Muscle layer of duodenum (tissue), 2 donors: Measurements from ENCODE around the gene ZBTB4.
A peak's percentile ranks its signal among the peaks of the same experiment; 100 is the strongest.

Source experiments
- H3K27ac ChIP-seq: one replicate; pipeline ENCODE4 v1.7.0; 2013; ENCODE audit warnings: mild to moderate bottlenecking, low read length
- H3K27me3 ChIP-seq: one replicate; pipeline ENCODE4 v1.7.0; 2013; ENCODE audit warnings: low read depth, mild to moderate bottlenecking, control low read depth, low read length
- H3K36me3 ChIP-seq, 2 donors: one replicate each; pipeline ENCODE4 v1.7.0; 2013; ENCODE audit warnings: low read length in 2 of 2, control low read depth in 1 of 2, mild to moderate bottlenecking in 1 of 2; ENCODE audit not compliant: insufficient read depth in 2 of 2, control insufficient read depth in 1 of 2
- H3K4me1 ChIP-seq, 2 donors: one replicate each; pipeline ENCODE4 v1.7.0; 2013; ENCODE audit warnings: low read length in 2 of 2, mild to moderate bottlenecking in 2 of 2, control low read depth in 1 of 2, moderate library complexity in 1 of 2; ENCODE audit not compliant: insufficient read depth in 2 of 2, control insufficient read depth in 1 of 2
- H3K4me3 ChIP-seq, 2 donors: one replicate each; pipeline ENCODE4 v1.7.0; 2013; ENCODE audit warnings: low read length in 2 of 2, low read depth in 1 of 2, mild to moderate bottlenecking in 1 of 2
- H3K9me3 ChIP-seq, 2 donors: one replicate each; pipeline ENCODE4 v1.7.0; 2013; ENCODE audit warnings: low read length in 2 of 2, control low read depth in 1 of 2, mild to moderate bottlenecking in 1 of 2; ENCODE audit not compliant: control insufficient read depth in 1 of 2
- donor health status: healthy.

Gene ZBTB4, protein sequence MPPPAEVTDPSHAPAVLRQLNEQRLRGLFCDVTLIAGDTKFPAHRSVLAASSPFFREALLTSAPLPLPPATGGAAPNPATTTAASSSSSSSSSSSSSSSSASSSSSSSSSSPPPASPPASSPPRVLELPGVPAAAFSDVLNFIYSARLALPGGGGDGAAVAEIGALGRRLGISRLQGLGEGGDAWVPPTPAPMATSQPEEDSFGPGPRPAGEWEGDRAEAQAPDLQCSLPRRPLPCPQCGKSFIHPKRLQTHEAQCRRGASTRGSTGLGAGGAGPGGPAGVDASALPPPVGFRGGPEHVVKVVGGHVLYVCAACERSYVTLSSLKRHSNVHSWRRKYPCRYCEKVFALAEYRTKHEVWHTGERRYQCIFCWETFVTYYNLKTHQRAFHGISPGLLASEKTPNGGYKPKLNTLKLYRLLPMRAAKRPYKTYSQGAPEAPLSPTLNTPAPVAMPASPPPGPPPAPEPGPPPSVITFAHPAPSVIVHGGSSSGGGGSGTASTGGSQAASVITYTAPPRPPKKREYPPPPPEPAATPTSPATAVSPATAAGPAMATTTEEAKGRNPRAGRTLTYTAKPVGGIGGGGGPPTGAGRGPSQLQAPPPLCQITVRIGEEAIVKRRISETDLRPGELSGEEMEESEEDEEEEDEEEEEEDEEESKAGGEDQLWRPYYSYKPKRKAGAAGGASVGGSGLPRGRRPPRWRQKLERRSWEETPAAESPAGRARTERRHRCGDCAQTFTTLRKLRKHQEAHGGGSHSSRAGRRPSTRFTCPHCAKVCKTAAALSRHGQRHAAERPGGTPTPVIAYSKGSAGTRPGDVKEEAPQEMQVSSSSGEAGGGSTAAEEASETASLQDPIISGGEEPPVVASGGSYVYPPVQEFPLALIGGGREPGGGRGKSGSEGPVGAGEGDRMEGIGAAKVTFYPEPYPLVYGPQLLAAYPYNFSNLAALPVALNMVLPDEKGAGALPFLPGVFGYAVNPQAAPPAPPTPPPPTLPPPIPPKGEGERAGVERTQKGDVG

GRCh38 chr17:7479213-7480088 lies at the start of gene ZBTB4:
Gene ZBTB4 (minus strand): TSS chr17:7479631. CDS start chr17:7466801, 12,830 bp downstream.
- Histone ChIP-seq H3K27ac (peak within 1 kb of the TSS; percentile 87), H3K9me3 (no peaks in the 10 kb centered on the region), H3K4me1 (peaks cover 29 to 43% of the 10 kb centered on the region in 2 donors), H3K27me3 (no peaks in the 10 kb centered on the region), H3K36me3 (peaks cover 0 to 14% of the 10 kb centered on the region in 2 donors), H3K4me3 (peak within 1 kb of the TSS; percentile 76 to 81)

DNA sequence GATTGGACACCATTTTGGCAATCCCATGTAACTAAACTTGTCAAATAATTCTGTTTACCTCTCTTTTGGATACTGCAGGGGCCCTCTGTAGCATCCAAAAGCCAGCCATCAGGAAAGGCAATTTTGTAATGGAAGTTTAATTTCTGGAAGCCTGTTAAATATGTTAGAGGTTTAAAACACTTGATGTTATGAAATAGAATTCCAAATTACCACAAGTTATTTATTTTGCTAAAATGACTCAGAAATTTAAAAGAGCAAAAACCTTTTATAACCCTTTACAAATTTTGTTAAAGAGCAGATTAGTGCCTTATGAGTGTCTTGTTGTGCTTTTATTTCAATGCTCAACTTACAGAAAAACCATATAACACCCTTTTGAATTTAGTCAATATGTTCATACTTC lies 49.4 kb upstream of the ZBTB4 start:
- Histone ChIP-seq H3K4me1 (no peaks in the 10 kb centered on the region), H3K27me3 (no peaks in the 10 kb centered on the region), H3K36me3 (no peaks in the 10 kb centered on the region), H3K27ac (no peak overlapping the region), H3K4me3 (no peak overlapping the region), H3K9me3 (peaks cover 0 to 6% of the 10 kb centered on the region in 2 donors)

- no peaks in the 10 kb centered on the region for H3K9me3 ChIP-seq
- H3K27ac ChIP-seq, result no peak overlapping the region
- H3K36me3 ChIP-seq, result no peaks in the 10 kb centered on the region
- H3K27me3 ChIP-seq, result no peaks in the 10 kb centered on the region
- H3K4me3 ChIP-seq, result no peak overlapping the region
- H3K4me1 ChIP-seq, result no peaks in the 10 kb centered on the region
These were observed 43.6 kb upstream of the ZBTB4 start for GRCh38 chr17:7523033-7523432.

DNA sequence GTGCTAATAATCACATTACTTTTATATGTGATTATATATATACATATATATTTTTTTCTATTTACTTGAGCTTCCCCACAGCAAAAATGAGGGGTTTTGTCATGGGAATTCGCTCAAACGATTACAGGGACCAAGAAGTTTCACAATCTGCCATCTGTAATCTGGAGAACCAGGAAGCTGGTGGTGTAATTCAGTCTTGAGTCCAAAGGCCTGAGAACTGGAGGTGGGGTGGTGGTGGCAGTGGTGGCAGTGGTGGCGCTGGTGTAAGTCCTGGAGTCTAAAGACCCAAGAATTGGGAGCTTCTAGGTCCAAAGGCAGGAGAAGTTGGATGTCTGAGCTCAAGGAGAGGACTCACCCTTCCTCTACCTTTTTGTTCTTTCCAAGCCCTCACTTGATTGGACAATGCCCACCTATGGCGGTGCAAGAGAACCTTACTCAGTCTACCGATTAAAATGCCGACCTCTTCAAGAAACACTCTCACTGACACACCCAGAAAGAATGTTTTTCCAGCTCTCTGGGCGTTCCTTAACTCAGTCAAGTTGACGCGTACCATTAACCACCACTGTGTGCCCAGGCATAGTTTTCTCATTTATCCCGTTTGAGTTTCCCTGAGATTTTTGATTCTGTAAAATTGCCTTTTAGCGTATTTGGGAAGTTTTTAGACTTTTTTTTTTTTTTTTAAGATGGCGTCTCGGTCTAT lies 36.6 kb upstream of the ZBTB4 start:
- Histone ChIP-seq H3K9me3 (no peaks in the 10 kb centered on the region), H3K27ac (peak overlapping the region; percentile 45), H3K36me3 (peaks cover 27 to 32% of the 10 kb centered on the region in 2 donors), H3K4me3 (no peak overlapping the region), H3K27me3 (no peaks in the 10 kb centered on the region), H3K4me1 (no peaks in the 10 kb centered on the region)

DNA sequence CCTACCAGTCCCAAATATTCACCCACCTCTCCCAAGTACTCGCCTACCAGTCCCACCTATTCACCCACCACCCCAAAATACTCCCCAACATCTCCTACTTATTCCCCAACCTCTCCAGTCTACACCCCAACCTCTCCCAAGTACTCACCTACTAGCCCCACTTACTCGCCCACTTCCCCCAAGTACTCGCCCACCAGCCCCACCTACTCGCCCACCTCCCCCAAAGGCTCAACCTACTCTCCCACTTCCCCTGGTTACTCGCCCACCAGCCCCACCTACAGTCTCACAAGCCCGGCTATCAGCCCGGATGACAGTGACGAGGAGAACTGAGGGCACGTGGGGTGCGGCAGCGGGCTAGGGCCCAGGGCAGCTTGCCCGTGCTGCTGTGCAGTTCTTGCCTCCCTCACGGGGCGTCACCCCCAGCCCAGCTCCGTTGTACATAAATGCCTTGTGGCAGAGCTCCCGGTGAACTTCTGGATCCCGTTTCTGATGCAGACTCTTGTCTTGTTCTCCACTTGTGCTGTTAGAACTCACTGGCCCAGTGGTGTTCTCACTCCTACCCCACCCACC lies 34.5 kb upstream of the ZBTB4 start:
- H3K4me3 ChIP-seq, result no peak overlapping the region
- H3K4me1 ChIP-seq, result no peaks in the 10 kb centered on the region
- no peak overlapping the region for H3K27ac ChIP-seq
- no peaks in the 10 kb centered on the region for H3K9me3 ChIP-seq
- peaks cover 41 to 53% of the 10 kb centered on the region in 2 donors for H3K36me3 ChIP-seq
- H3K27me3 ChIP-seq, result no peaks in the 10 kb centered on the region

DNA sequence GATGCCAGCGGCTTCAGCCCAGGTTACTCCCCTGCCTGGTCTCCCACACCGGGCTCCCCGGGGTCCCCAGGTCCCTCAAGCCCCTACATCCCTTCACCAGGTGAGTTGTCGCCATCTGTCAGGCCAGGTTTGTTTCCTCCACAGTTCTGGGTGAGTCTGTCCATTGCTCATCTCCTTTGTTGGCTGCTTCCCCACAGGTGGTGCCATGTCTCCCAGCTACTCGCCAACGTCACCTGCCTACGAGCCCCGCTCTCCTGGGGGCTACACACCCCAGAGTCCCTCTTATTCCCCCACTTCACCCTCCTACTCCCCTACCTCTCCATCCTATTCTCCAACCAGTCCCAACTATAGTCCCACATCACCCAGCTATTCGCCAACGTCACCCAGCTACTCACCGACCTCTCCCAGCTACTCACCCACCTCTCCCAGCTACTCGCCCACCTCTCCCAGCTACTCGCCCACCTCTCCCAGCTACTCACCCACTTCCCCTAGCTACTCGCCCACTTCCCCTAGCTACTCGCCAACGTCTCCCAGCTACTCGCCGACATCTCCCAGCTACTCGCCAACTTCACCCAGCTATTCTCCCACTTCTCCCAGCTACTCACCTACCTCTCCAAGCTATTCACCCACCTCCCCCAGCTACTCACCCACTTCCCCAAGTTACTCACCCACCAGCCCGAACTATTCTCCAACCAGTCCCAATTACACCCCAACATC lies 33.6 kb upstream of the ZBTB4 start:
- H3K27ac ChIP-seq, result no peak overlapping the region
- no peaks in the 10 kb centered on the region for H3K4me1 ChIP-seq
- H3K4me3 ChIP-seq, result no peak overlapping the region
- peaks cover 50 to 63% of the 10 kb centered on the region in 2 donors for H3K36me3 ChIP-seq
- no peaks in the 10 kb centered on the region for H3K9me3 ChIP-seq
- H3K27me3 ChIP-seq, result no peaks in the 10 kb centered on the region

GRCh38 chr17:7512105-7512504 lies 32.7 kb upstream of the ZBTB4 start:
- Histone ChIP-seq H3K27me3 (no peaks in the 10 kb centered on the region), H3K27ac (no peak overlapping the region), H3K4me1 (no peaks in the 10 kb centered on the region), H3K4me3 (no peak overlapping the region), H3K36me3 (peaks cover 53 to 69% of the 10 kb centered on the region in 2 donors), H3K9me3 (no peaks in the 10 kb centered on the region)

DNA sequence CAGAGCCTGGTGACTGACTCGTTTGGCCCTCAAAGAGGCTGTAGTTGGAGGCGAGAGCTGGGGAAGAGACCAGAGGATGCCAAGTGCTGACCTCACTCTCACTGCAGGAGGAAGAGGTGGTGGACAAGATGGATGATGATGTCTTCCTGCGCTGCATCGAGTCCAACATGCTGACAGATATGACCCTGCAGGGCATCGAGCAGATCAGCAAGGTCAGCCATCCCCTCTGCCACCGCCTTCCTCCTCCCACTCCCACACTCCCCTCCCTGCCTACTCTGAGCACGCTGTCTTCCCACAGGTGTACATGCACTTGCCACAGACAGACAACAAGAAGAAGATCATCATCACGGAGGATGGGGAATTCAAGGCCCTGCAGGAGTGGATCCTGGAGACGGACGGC lies 31.7 kb upstream of the ZBTB4 start:
- no peaks in the 10 kb centered on the region for H3K27me3 ChIP-seq
- no peaks in the 10 kb centered on the region for H3K4me1 ChIP-seq
- peaks cover 53 to 77% of the 10 kb centered on the region in 2 donors for H3K36me3 ChIP-seq
- H3K9me3 ChIP-seq, result no peaks in the 10 kb centered on the region
- no peak overlapping the region for H3K4me3 ChIP-seq
- H3K27ac ChIP-seq, result no peak overlapping the region

DNA sequence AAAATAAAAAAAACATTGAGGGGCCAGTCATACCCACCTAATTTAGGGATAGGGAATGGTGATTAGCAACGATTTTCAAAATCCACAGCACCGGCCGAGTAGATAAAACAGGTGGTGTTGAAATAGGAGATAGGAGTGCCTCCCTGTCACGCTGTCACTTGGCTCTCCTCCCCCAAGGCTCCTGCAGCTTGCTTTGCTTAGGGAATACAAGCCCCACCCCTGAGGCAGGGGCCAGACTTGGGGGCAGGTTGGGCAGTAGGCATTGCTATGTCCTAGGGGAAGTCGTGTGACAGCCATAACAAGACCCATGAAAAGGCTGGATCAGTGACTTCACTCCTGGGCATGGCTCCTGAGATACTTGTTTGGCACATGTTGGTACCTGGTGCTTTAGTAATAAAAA lies 30.5 kb upstream of the ZBTB4 start:
- no peaks in the 10 kb centered on the region for H3K27me3 ChIP-seq
- no peaks in the 10 kb centered on the region for H3K9me3 ChIP-seq
- no peak overlapping the region for H3K27ac ChIP-seq
- no peaks in the 10 kb centered on the region for H3K4me1 ChIP-seq
- H3K36me3 ChIP-seq, result peaks cover 58 to 86% of the 10 kb centered on the region in 2 donors
- no peak overlapping the region for H3K4me3 ChIP-seq
